Mucosa of gallbladder (tissue), 1 donor: ENCODE results near the gene TRPM6. TPM values are rescaled to one million over a fixed set of nuclear protein-coding genes. Genes with fewer than 3 reads are reported as not detected.
"Not testable (repeated sequence)": the region's sequence is repeated elsewhere in the genome, so short reads cannot be mapped to it uniquely, and the experiment has no call there.

Experiments
- DNase-seq: peaks from one replicate; pipeline ENCODE4 v3.0.0-alpha.2; 2020; ENCODE audit warnings: low spot score
- total RNA-seq: library from RNA; stranded (reverse); gene quantifications from one replicate; pipeline ENCODE4 v1.2.1, GENCODE V29; 2021
- donor health status: DM: no; HTN: no; CAD: no.

The TRPM6 gene
- total RNA-seq, 1 donor from 2014 or later, result 0.29 TPM

- DNase-seq, result no peak
These were observed 30.7 kb downstream of the TRPM6 start for GRCh38 chr9:74856989-74857388.

GRCh38 chr9:74855072-74855471, 32.6 kb downstream of the TRPM6 start:
- DNase-seq, result no peak

GRCh38 chr9:74853024-74853423, 34.7 kb downstream of the TRPM6 start:
- DNase-seq, result not testable (repeated sequence)

GRCh38 chr9:74848153-74848525, 39.6 kb downstream of the TRPM6 start:
- no peak for DNase-seq

GRCh38 chr9:74847478-74848152, 40.1 kb downstream of the TRPM6 start:
- no peak for DNase-seq

GRCh38 chr9:74846766-74847165, 41.0 kb downstream of the TRPM6 start:
- DNase-seq, result no peak

DNA sequence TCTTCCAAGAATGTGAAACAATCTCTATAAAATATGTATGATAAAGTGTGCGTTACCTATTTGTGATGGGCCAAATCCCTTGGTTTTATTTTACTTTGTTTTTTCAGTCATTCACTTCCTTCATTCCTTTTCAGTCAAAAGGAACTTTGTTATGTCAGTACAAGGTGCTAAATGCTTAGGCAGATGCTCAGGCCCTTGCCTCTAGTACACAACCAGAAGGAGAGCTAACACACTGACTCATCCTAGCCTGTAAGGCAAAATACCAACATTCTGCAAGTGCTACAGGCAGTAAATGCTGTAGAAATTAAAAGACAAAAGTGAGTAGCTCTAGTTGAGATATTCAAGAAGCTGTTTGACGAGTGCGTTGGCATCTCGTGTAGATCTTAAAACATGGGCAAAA, 49.4 kb downstream of the TRPM6 start:
- no peak for DNase-seq

DNA sequence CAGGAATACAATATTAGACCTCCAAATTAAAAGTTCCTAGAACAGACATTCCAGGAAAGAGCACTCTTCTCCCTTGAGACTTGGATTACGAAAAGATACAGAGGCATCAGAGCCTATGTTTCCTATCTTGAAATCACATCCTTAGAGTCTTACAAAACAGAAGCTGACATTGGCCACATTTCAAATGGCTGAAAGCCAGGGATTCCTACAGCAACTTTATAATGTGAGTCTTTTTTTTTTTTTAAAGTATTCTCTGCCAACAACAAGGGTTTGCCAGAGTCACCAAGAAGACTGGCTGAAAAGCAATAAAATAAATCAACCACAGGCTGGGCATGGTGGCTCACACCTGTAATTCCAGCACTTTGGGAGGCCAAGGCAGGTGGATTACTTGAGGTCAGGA, 63.1 kb downstream of the TRPM6 start:
- DNase-seq, result no peak

GRCh38 chr9:74821636-74822035, 66.1 kb downstream of the TRPM6 start:
- no peak for DNase-seq

DNA sequence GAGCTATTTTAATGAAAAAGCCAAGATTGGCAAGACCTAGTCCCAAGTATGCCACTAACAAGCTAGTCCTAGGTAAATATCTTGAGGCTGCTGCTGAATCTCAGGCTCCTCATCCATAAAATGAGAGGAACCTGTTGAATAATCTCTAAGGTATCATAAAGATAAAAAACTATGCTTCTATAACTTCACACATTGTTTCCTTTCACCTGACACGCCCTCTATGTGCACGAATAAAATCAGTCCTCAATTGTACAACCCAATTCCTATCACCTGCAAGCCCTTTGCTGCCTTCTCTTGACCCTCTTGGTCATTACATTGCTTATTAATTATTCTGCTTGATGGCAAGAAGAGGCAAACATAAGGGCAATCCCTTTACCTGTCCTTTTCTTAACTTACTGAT, 69.9 kb downstream of the TRPM6 start:
- DNase-seq, result no peak

GRCh38 chr9:74817281-74817810, 70.4 kb downstream of the TRPM6 start:
- DNase-seq, result no peak

GRCh38 chr9:74810200-74810599, 77.5 kb downstream of the TRPM6 start:
- no peak for DNase-seq

DNA sequence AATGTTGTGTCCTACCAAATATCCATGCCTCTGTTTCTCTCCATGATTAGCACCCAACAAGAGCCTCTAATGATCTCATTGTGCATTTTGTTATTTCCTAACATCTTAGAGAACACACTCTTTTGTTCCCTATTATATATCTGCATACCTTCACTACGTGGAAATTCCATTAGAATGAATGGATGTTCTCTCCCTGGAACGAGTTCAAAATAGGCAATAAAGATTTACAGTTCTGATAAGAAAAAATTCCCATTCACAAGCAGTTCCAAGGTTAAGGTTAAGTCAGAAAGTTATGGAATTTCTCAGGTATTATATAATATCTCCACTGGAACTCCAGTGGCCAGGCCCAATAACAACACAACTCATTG, 83.7 kb downstream of the TRPM6 start:
- no peak for DNase-seq

GRCh38 chr9:74803376-74804017, 84.2 kb downstream of the TRPM6 start:
- no peak for DNase-seq

- no peak for DNase-seq
These were observed 87.5 kb downstream of the TRPM6 start for GRCh38 chr9:74800226-74800625.

DNA sequence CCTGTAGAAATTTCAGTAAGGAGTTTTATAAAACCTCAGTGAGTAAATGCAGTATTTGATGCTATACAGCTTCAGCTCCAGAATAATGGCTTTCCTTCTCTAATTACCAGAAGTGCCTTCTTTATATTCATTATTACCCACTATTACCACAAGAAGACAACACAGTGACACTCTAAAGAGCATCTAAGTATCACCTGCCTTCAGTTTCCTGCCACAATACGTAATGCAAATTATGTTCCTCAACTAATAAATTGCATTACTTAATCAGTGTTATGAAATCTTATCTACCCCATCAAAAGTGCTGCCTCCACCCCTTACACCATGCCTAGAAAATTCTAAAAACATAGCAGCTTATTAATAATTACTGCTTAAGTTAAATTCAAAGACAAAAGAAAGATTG, 91.9 kb downstream of the TRPM6 start:
- DNase-seq, result no peak

DNA sequence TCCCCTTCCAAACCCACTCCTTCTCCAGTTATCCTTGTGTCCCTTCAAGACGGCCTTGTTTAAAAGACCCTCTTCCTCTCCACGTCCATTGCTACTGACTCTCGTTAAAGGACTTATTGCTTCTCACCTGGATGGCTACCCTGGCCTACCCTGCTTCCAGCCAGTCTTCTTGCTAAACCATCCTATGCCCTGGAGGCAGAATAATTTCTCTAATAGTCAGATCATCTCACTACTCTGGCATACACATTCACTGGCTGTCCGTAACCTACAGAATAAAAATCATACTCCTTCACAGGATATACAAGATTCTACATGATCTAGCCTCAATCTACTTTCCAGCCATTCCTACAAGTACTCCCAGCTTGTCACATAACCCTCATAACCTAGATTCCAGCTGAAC, 92.6 kb downstream of the TRPM6 start:
- no peak for DNase-seq

DNA sequence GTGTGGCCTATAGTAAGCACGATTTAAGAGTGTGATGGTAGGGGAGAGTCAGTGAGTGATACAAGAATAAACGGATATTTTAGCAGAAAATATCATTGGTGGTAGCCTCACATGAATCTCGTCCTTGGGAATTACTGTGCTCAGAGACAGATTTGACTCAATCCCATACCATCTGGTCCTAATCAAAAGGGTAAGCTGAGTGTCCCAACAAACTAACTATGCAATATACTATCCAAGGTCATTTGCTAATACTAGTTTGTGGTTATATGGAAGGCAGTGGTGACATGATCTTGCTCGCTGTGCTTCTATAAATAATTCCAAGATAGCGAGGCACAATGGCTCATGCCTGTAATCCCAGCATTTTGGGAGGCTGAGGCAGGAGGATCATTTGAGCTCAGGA, 103.2 kb downstream of the TRPM6 start:
- DNase-seq, result no peak

DNA sequence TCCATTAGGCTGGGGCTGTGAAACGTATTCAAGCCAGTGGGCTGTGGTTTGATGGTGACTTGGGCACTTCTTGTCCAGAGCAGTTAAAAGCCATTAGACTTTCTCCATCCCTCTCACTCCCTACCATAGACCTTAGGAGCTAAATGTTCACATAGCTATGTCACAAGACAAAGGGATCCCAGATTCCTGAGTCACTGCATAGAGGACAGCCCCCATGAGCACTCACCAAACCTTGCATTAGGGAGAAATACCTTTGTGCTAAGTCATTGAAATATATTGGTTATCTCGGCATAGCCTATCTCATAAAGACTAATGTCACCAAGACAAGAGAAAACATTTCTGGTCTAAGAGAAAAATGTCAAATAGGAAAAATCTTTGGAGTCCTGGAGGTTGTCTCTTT, 104.3 kb downstream of the TRPM6 start:
- no peak for DNase-seq

DNA sequence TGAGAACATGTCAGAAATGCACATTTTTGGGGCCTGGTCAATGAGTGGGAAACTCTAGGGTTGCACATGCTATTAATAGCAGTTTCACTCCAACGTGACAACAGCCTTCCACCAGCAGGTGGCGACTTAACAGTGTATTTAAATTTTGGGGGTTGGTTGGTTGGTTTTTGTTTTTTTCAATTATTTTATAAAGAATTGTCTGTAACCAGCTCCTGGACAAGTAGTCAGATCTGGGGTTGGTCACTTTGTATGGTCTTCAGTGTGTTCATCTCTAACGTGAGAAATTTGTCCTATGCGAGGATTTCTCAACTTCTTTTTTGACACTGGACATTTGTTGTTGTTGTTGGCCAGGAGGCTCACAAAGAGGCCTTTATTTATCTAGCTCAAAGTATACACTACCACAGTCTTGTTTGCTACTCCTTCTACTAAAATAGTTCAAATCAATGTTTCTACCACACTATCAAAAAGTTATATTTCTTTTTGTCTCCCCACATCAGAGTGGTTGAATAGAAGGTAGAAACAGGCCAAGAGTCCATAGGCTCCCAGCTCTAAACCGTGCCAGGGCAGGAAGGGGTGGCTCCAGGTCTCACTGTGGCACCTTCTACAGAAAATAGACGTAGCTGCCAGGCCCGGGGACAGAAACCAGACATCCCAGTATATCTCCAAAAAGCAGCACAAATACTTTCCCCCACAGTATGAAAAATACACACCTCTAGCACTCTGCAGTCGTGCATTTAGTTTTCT, 110.4 kb downstream of the TRPM6 start:
- DNase-seq, result peak; percentile 55

DNA sequence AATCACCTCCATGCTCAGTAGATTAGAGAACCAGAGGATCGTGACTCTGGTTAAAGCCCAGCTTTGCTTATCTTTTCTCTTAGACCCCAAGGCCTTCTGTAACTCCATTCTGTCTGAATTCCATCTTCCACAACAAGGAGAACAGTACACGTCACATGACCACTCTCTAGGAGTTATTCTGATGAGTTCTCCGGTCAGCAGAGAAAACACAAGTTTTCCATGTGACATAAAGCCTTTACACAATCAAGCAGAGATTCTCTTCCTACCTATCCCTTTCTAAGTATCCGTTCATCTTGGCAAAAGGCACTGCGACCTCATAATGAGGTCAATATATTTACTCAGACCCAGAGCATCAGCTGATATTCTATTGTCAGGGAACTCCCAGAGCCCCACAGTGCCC, 112.3 kb downstream of the TRPM6 start:
- DNase-seq, result no peak

- DNase-seq, result peak; percentile 80
These were observed 113.7 kb downstream of the TRPM6 start for GRCh38 chr9:74773886-74774479.

DNA sequence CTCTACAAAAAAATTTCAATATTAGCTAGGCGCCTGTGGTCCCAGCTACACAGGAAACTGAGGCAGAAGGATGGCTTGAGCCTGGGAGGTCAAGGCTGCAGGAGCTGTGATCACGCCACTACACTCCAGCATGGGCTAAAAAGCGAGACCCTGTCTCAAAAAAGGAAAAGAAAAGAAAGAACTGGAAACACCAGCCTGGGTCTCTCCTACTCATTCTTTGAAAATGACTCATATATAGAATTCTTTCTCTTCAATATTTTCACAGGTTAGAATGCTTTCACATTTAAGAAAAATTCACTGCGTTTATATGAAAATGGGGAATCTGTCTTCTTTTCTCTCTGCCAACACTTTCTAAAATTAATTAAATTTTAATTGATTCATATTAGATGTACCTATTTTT, 115.6 kb downstream of the TRPM6 start:
- DNase-seq, result no peak
